ENCODE data around the gene RSPH1. TPM values are rescaled to one million over a fixed set of nuclear protein-coding genes. Genes with fewer than 3 reads are reported as not detected.

RSPH1 gene
- total RNA-seq, 1 donor from 2014 or later, result 0.82 TPM

GRCh38 chr21:42536601-42537000, 40.6 kb upstream of the RSPH1 start:
- no peaks in the 10 kb centered on the region for H3K4me1 Mint-ChIP-seq (ENCODE audit: unreplicated experiment)
- H3K36me3 Mint-ChIP-seq (ENCODE audit: low read depth, unreplicated experiment), result no peaks in the 10 kb centered on the region
- no peak overlapping the region for H3K4me3 Mint-ChIP-seq (ENCODE audit: unreplicated experiment)
- no peaks in the 10 kb centered on the region for H3K9me3 Mint-ChIP-seq (ENCODE audit: unreplicated experiment)
- DNase-seq (ENCODE audit: low spot score), result no peak
- TF ChIP-seq CTCF (IDR thresholded peaks at IDR 0.05; ENCODE audit: unreplicated experiment), result no peak
- H3K27me3 Mint-ChIP-seq (ENCODE audit: unreplicated experiment), result peaks cover 6% of the 10 kb centered on the region
- H3K27ac Mint-ChIP-seq (ENCODE audit: unreplicated experiment), result no peak overlapping the region

- Mint-ChIP-seq H3K27me3 (ENCODE audit: unreplicated experiment) (peaks cover 6% of the 10 kb centered on the region), H3K4me3 (ENCODE audit: unreplicated experiment) (no peak overlapping the region), H3K4me1 (ENCODE audit: unreplicated experiment) (peaks cover 4% of the 10 kb centered on the region), H3K27ac (ENCODE audit: unreplicated experiment) (no peak overlapping the region), H3K36me3 (ENCODE audit: low read depth, unreplicated experiment) (peaks cover under 1% of the 10 kb centered on the region), H3K9me3 (ENCODE audit: unreplicated experiment) (no peaks in the 10 kb centered on the region)
- no peak for DNase-seq (ENCODE audit: low spot score)
- TF ChIP-seq CTCF (IDR thresholded peaks at IDR 0.05; ENCODE audit: unreplicated experiment), result no peak
These were observed 39.7 kb upstream of the RSPH1 start for GRCh38 chr21:42535602-42536171.

GRCh38 chr21:42534421-42535378, 38.7 kb upstream of the RSPH1 start:
- Mint-ChIP-seq H3K36me3 (ENCODE audit: low read depth, unreplicated experiment) (peaks cover 4% of the 10 kb centered on the region), H3K27ac (ENCODE audit: unreplicated experiment) (no peak overlapping the region), H3K27me3 (ENCODE audit: unreplicated experiment) (peaks cover 6% of the 10 kb centered on the region), H3K4me3 (ENCODE audit: unreplicated experiment) (peak overlapping the region; percentile 65), H3K4me1 (ENCODE audit: unreplicated experiment) (peaks cover 8% of the 10 kb centered on the region), H3K9me3 (ENCODE audit: unreplicated experiment) (no peaks in the 10 kb centered on the region)
- TF ChIP-seq CTCF (IDR thresholded peaks at IDR 0.05; ENCODE audit: unreplicated experiment), result no peak
- no peak for DNase-seq (ENCODE audit: low spot score)

GRCh38 chr21:42533963-42534355, 37.9 kb upstream of the RSPH1 start:
- Mint-ChIP-seq H3K9me3 (ENCODE audit: unreplicated experiment) (no peaks in the 10 kb centered on the region), H3K27me3 (ENCODE audit: unreplicated experiment) (peaks cover 6% of the 10 kb centered on the region), H3K4me1 (ENCODE audit: unreplicated experiment) (peaks cover 8% of the 10 kb centered on the region), H3K27ac (ENCODE audit: unreplicated experiment) (no peak overlapping the region), H3K36me3 (ENCODE audit: low read depth, unreplicated experiment) (peaks cover 4% of the 10 kb centered on the region), H3K4me3 (ENCODE audit: unreplicated experiment) (no peak overlapping the region)
- DNase-seq (ENCODE audit: low spot score), result no peak
- TF ChIP-seq CTCF (IDR thresholded peaks at IDR 0.05; ENCODE audit: unreplicated experiment), result no peak
